ENCODE results near the gene RASA3. TPM values are rescaled to one million over a fixed set of nuclear protein-coding genes. Genes with fewer than 3 reads are reported as not detected.

The RASA3 gene
- total RNA-seq, 1 experiment from 2014 or later = 18.6 TPM

DNA sequence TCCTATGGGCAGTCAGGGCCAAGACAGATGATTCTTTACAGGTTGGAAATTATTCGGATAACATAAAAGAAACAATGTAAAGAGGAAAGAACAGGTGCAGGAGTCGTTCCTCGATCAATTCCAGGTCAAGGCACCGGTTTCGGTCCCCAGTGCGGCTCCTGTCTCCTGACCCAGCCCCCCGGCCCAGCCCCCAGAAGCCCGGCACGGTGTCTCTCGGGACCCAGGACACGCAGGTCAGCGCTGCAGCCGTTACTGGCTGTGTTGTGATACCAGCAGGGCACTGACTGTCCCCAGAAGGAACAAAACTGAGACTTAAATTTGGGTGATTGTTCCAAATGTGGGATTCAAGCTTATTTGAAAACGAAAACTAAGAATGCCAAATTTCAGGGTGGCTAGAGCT lies 8.5 kb downstream of the RASA3 start:
- H3K79me2 ChIP-seq (ENCODE audit: insufficient read depth, low read length) = peaks cover 79% of the 10 kb centered on the region

More for the DNA sequence above, 8.5 kb downstream of the RASA3 start:
- Histone ChIP-seq H3K27me3 (ENCODE audit: insufficient read depth, low read length) (no peaks in the 10 kb centered on the region), H3K27ac (ENCODE audit: low read depth, low read length) (no peak overlapping the region), H2AFZ (ENCODE audit: low read depth, low read length, poor library complexity, severe bottlenecking) (no peak overlapping the region), H3K9me2 (ENCODE audit: insufficient read depth) (no peaks in the 10 kb centered on the region), H3K4me1 (ENCODE audit: control insufficient read depth in 1 of 2, insufficient read depth in 2 of 2, low read length in 2 of 2) (peaks cover 10 to 39% of the 10 kb centered on the region in 2 experiments), H3K9me3 (ENCODE audit: control insufficient read depth in 1 of 2, insufficient read depth in 1 of 2, low read depth in 1 of 2, low read length in 2 of 2) (no peaks in the 10 kb centered on the region), H3K4me3 (replicated peaks in 1 of 2; ENCODE audit: low read depth in 1 of 2, low read length in 2 of 2) (no peak overlapping the region), H3K4me2 (ENCODE audit: low read length) (no peak overlapping the region), H4K20me1 (ENCODE audit: insufficient read depth) (no peaks in the 10 kb centered on the region), H3K36me3 (ENCODE audit: control insufficient read depth in 1 of 2, insufficient read depth in 2 of 2, low read length in 2 of 2) (no peaks in the 10 kb centered on the region), H3K9ac (ENCODE audit: low read length) (no peak overlapping the region)
- intact Hi-C loops (cut with micrococcal nuclease) = no loop called here
- no peak for ATAC-seq
- BruUV-seq (replicated peaks) = no TSS peak
- no peak for TF ChIP-seq EGR1 (IDR thresholded peaks at IDR 0.05; ENCODE audit: low read depth)
- TF ChIP-seq ZBTB33 (IDR thresholded peaks at IDR 0.05; ENCODE audit: extremely low read depth, insufficient replicate concordance, low read length) = no peak
- no peak for TF ChIP-seq SRF (IDR thresholded peaks at IDR 0.05; ENCODE audit: low read depth)
- no peak for TF ChIP-seq CEBPB (IDR thresholded peaks at IDR 0.05; ENCODE audit: low read depth)
- TF ChIP-seq ELF1 (IDR thresholded peaks at IDR 0.05; ENCODE audit: borderline replicate concordance, low read depth) = no peak
- TF ChIP-seq, protein P1, sequence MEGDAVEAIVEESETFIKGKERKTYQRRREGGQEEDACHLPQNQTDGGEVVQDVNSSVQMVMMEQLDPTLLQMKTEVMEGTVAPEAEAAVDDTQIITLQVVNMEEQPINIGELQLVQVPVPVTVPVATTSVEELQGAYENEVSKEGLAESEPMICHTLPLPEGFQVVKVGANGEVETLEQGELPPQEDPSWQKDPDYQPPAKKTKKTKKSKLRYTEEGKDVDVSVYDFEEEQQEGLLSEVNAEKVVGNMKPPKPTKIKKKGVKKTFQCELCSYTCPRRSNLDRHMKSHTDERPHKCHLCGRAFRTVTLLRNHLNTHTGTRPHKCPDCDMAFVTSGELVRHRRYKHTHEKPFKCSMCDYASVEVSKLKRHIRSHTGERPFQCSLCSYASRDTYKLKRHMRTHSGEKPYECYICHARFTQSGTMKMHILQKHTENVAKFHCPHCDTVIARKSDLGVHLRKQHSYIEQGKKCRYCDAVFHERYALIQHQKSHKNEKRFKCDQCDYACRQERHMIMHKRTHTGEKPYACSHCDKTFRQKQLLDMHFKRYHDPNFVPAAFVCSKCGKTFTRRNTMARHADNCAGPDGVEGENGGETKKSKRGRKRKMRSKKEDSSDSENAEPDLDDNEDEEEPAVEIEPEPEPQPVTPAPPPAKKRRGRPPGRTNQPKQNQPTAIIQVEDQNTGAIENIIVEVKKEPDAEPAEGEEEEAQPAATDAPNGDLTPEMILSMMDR (IDR thresholded peaks at IDR 0.05 in 2 of 3, conservative IDR thresholded peaks at IDR 0.05 in 1 of 3; ENCODE audit: borderline replicate concordance in 1 of 3, insufficient read depth in 1 of 3, low read depth in 2 of 3, low read length in 2 of 3) = no peak
- no peak for TF ChIP-seq CBX3 (IDR thresholded peaks at IDR 0.05; ENCODE audit: low read depth)
- no peak for TF ChIP-seq YY1 (IDR thresholded peaks at IDR 0.05; ENCODE audit: extremely low read depth, insufficient replicate concordance, low read depth, low read length)
- TF ChIP-seq EZH2 (IDR thresholded peaks at IDR 0.05) = no peak
- no peak for TF ChIP-seq POLR2A (IDR thresholded peaks at IDR 0.05; ENCODE audit: borderline replicate concordance, extremely low read depth, insufficient read depth, insufficient read length)
- TF ChIP-seq SP1 (IDR thresholded peaks at IDR 0.05; ENCODE audit: low read depth) = no peak
- no peak for TF ChIP-seq REST (IDR thresholded peaks at IDR 0.05; ENCODE audit: low read depth)
- no peak for TF ChIP-seq EZH2phosphoT487 (IDR thresholded peaks at IDR 0.05; ENCODE audit: borderline replicate concordance)
- TF ChIP-seq, protein P2, sequence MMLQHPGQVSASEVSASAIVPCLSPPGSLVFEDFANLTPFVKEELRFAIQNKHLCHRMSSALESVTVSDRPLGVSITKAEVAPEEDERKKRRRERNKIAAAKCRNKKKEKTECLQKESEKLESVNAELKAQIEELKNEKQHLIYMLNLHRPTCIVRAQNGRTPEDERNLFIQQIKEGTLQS (IDR thresholded peaks at IDR 0.05) = no peak
- TF ChIP-seq ZNF274 (IDR thresholded peaks at IDR 0.05; ENCODE audit: low read depth, low read length) = no peak
- ChIA-PET RAD21 (ENCODE audit: low non-redundant PET in 1 of 2, low total read pairs in 2 of 2, uncharacterized antibody in 2 of 2, unreplicated experiment in 2 of 2) (no interaction called here), POLR2A (no interaction called here), CTCF (no interaction called here)
- DNase-seq (ENCODE audit: low read depth, low spot score) = no peak

Measured in HCT116 (cell line).